H9 (cell line): ENCODE measurements around the gene WDR74. TPM values are rescaled to one million over a fixed set of nuclear protein-coding genes. Genes with fewer than 3 reads are reported as not detected.

ENCODE experiments used
- DNase-seq: peaks from one replicate; pipeline ENCODE4 v3.0.0-alpha.2; 2017
- H2AFZ ChIP-seq: one replicate; pipeline ENCODE4 v1.6.1; 2013; ENCODE audit warnings: mild to moderate bottlenecking, low read length, control low read depth, moderate library complexity
- H2AK5ac ChIP-seq: 2 replicates; pipeline ENCODE4 v1.6.1; 2013; ENCODE audit warnings: low read length, control low read depth, mixed read lengths; ENCODE audit not compliant: insufficient read length
- H2BK120ac ChIP-seq: one replicate; pipeline ENCODE4 v1.6.1; 2013; ENCODE audit warnings: low read depth, mild to moderate bottlenecking, low read length, control low read depth, inconsistent platforms; ENCODE audit not compliant: poor library complexity, severe bottlenecking
- H2BK12ac ChIP-seq: 2 replicates; pipeline ENCODE4 v1.6.1; 2013; ENCODE audit warnings: low read length, control low read depth, mixed read lengths, low read depth; ENCODE audit not compliant: insufficient read length
- H2BK15ac ChIP-seq: 2 replicates; pipeline ENCODE4 v1.6.1; 2013; ENCODE audit warnings: low read depth, low read length, control low read depth
- H2BK20ac ChIP-seq: one replicate; pipeline ENCODE4 v1.6.1; 2013; ENCODE audit warnings: low read depth, mild to moderate bottlenecking, low read length, control low read depth, inconsistent platforms; ENCODE audit not compliant: poor library complexity, severe bottlenecking
- H2BK5ac ChIP-seq: 2 replicates; pipeline ENCODE4 v1.6.1; 2013; ENCODE audit warnings: low read length, control low read depth, mixed read lengths; ENCODE audit not compliant: insufficient read length
- H3K14ac ChIP-seq: 2 replicates; pipeline ENCODE4 v1.6.1; 2013; ENCODE audit warnings: low read length, control low read depth; ENCODE audit not compliant: insufficient read depth
- H3K18ac ChIP-seq: 2 replicates; pipeline ENCODE4 v1.6.1; 2013; ENCODE audit warnings: low read depth, mild to moderate bottlenecking, mixed read lengths, low read length, control low read depth; ENCODE audit not compliant: insufficient read length
- H3K23ac ChIP-seq: 2 replicates; pipeline ENCODE4 v1.6.1; 2013; ENCODE audit warnings: low read length, control low read depth, mixed read lengths, low read depth; ENCODE audit not compliant: insufficient read length
- H3K23me2 ChIP-seq: 2 replicates; pipeline ENCODE4 v1.6.1; 2013; ENCODE audit warnings: low read depth, mild to moderate bottlenecking, mixed read lengths, low read length, control low read depth; ENCODE audit not compliant: insufficient read length, poor library complexity, severe bottlenecking
- H3K27ac ChIP-seq: 2 replicates; pipeline ENCODE4 v1.5.1; 2013; ENCODE audit warnings: low read length, control low read depth, mixed read lengths, low read depth; ENCODE audit not compliant: insufficient read length
- H3K27me3 ChIP-seq: 2 replicates; pipeline ENCODE4 v1.6.1; 2013; ENCODE audit warnings: low read length, control low read depth, inconsistent platforms; ENCODE audit not compliant: insufficient read depth
- H3K4ac ChIP-seq: 2 replicates; pipeline ENCODE4 v1.6.1; 2013; ENCODE audit warnings: low read depth, mild to moderate bottlenecking, control low read depth, inconsistent platforms, low read length, moderate library complexity
- H3K4me1 ChIP-seq: 2 replicates; pipeline ENCODE4 v1.6.1; 2013; ENCODE audit warnings: low read length, control low read depth, inconsistent platforms; ENCODE audit not compliant: insufficient read depth
- H3K4me2 ChIP-seq: 2 replicates; pipeline ENCODE4 v1.6.1; 2013; ENCODE audit warnings: low read length, control low read depth, mixed read lengths; ENCODE audit not compliant: insufficient read length, insufficient read depth
- H3K56ac ChIP-seq: 2 replicates; pipeline ENCODE4 v1.6.1; 2013; ENCODE audit warnings: low read depth, mild to moderate bottlenecking, mixed read lengths, low read length, control low read depth; ENCODE audit not compliant: insufficient read length
- H3K79me1 ChIP-seq: 2 replicates; pipeline ENCODE4 v1.6.1; 2013; ENCODE audit warnings: low read depth, mild to moderate bottlenecking, moderate library complexity, low read length, control low read depth, inconsistent platforms; ENCODE audit not compliant: insufficient read depth, poor library complexity, severe bottlenecking
- H3K79me2 ChIP-seq: 2 replicates; pipeline ENCODE4 v1.6.1; 2013; ENCODE audit warnings: low read length, control low read depth, inconsistent platforms; ENCODE audit not compliant: insufficient read depth
- H3K9ac ChIP-seq: 2 replicates; pipeline ENCODE4 v1.6.1; 2013; ENCODE audit warnings: low read length, control low read depth, mixed read lengths; ENCODE audit not compliant: insufficient read length; ENCODE audit errors: extremely low read depth
- H3K9me3 ChIP-seq: one replicate; pipeline ENCODE4 v1.6.1; 2013; ENCODE audit warnings: low read depth, low read length, inconsistent platforms; ENCODE audit not compliant: control insufficient read depth
- H3T11ph ChIP-seq: one replicate; pipeline ENCODE4 v1.6.1; 2013; ENCODE audit warnings: mild to moderate bottlenecking, low read length, control low read depth, inconsistent platforms
- H4K20me1 ChIP-seq: one replicate; pipeline ENCODE4 v1.6.1; 2013; ENCODE audit not compliant: control insufficient read depth, insufficient read length, insufficient read depth
- H4K5ac ChIP-seq: 2 replicates; pipeline ENCODE4 v1.6.1; 2013; ENCODE audit warnings: low read depth, mild to moderate bottlenecking, mixed read lengths, low read length, control low read depth; ENCODE audit not compliant: insufficient read length
- H4K8ac ChIP-seq: replicated peaks from 2 replicates; pipeline ENCODE4 v1.6.1; 2013; ENCODE audit warnings: low read length, control low read depth, mixed read lengths, low read depth; ENCODE audit not compliant: insufficient read length
- H4K91ac ChIP-seq: 2 replicates; pipeline ENCODE4 v1.6.1; 2013; ENCODE audit warnings: low read depth, mild to moderate bottlenecking, moderate library complexity, mixed read lengths, low read length, control low read depth; ENCODE audit not compliant: insufficient read length
- H3K27ac Mint-ChIP-seq, 3 experiments: 2 replicates in 2 of 3; 3 replicates in 1 of 3; pipeline ENCODE4 v1.8.0; 2020 to 2021; ENCODE audit warnings: mixed read lengths in 3 of 3, mild to moderate bottlenecking in 1 of 3, moderate library complexity in 1 of 3
- H3K27me3 Mint-ChIP-seq: 2 replicates; pipeline ENCODE4 v1.8.0; 2021; ENCODE audit warnings: low read depth, mild to moderate bottlenecking, moderate library complexity, mixed read lengths
- H3K36me3 Mint-ChIP-seq, 3 experiments: 2 replicates in 2 of 3; 3 replicates in 1 of 3; pipeline ENCODE4 v1.8.0; 2020 to 2021; ENCODE audit warnings: low read depth in 3 of 3, mixed read lengths in 3 of 3; ENCODE audit not compliant: insufficient read depth in 1 of 3
- H3K4me1 Mint-ChIP-seq, 2 experiments: 2 replicates each; pipeline ENCODE4 v1.8.0; 2020; ENCODE audit warnings: mixed read lengths in 2 of 2
- H3K4me3 Mint-ChIP-seq, 2 experiments: 2 replicates in 1 of 2; 3 replicates in 1 of 2; pipeline ENCODE4 v1.8.0; 2020 to 2021; ENCODE audit warnings: mild to moderate bottlenecking in 2 of 2, mixed read lengths in 2 of 2, moderate library complexity in 1 of 2
- H3K9me3 Mint-ChIP-seq, 2 experiments: 2 replicates in 1 of 2; 3 replicates in 1 of 2; pipeline ENCODE4 v1.8.0; 2020; ENCODE audit warnings: mild to moderate bottlenecking in 2 of 2, mixed read lengths in 2 of 2, moderate library complexity in 1 of 2
- CTCF ChIP-seq: fragments of 200-600 bp; sonication (generic); conservative IDR thresholded peaks from 3 replicates; pipeline ENCODE4 v1.8.0; 2021; ENCODE audit warnings: antibody characterized with exemption, mild to moderate bottlenecking
- WGBS: extraction: QIAGEN DNeasy Blood & Tissue Kit; methylation state at CpG from one replicate; pipeline ENCODE4 v1.1.7; 2013; ENCODE audit warnings: missing lambda C conversion rate, low lambda C conversion rate, mixed read lengths; ENCODE audit not compliant: insufficient read length; ENCODE audit errors: extremely low coverage; 5-methylcytosine and 5-hydroxymethylcytosine counted together
- total RNA-seq: library from RNA; stranded (reverse); gene quantifications from 2 replicates; pipeline ENCODE4 v1.2.1, GENCODE V29; 2021

Gene WDR74
- total RNA-seq, 1 experiment from 2014 or later = 121 TPM

DNA sequence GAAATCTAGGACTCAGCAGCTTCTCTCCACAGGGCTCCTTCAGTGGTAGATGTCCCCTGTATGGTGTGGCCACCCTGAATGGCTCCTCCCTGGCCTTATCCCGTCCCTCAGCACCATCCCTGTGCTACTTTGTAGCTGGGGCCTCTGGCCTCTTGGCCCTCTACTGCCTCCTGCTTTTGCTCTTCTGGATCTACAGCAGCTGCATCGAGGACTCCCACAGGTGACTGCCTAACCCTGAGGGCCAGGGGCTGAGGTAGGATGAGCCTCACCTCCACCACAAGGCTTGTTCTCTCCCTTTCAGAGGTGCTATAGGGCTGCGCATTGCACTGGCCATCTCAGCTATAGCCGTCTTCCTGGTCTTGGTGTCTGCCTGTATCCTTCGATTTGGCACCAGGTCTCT is 50.4 kb downstream of the WDR74 start:
- Histone ChIP-seq H2BK12ac (no peak overlapping the region), H4K5ac (no peak overlapping the region), H3K4me2 (no peak overlapping the region), H3K23me2 (peaks cover 4% of the 10 kb centered on the region), H2AFZ (no peak overlapping the region), H3K79me2 (no peaks in the 10 kb centered on the region; the same call in 1 of the 2 replicates), H4K20me1 (no peaks in the 10 kb centered on the region), H4K8ac (no peak overlapping the region), H3K18ac (no peak overlapping the region), H3K9ac (no peak overlapping the region), H3K23ac (no peak overlapping the region), H2BK15ac (no peak overlapping the region), H3T11ph (no peak overlapping the region), H2BK120ac (no peak overlapping the region), H3K4me1 (no peaks in the 10 kb centered on the region), H4K91ac (no peak overlapping the region), H2BK5ac (no peak overlapping the region), H3K14ac (no peak overlapping the region), H3K4ac (no peak overlapping the region), H3K27ac (no peak overlapping the region), H2AK5ac (no peak overlapping the region), H3K79me1 (no peaks in the 10 kb centered on the region), H3K56ac (no peak overlapping the region), H2BK20ac (no peak overlapping the region), H3K27me3 (no peaks in the 10 kb centered on the region), H3K9me3 (no peaks in the 10 kb centered on the region)
- DNase-seq = peak; percentile 59
- no peak for TF ChIP-seq CTCF
- WGBS = no CpG with 5 or more reads among the region's 5 CpGs
- H3K4me3 Mint-ChIP-seq = peak overlapping the region; percentile 89 to 94
- no peaks in the 10 kb centered on the region; a peak in 1 of 5 replicates for H3K9me3 Mint-ChIP-seq
- H3K4me1 Mint-ChIP-seq = peaks cover 27 to 37% of the 10 kb centered on the region in 2 experiments
- no peaks in the 10 kb centered on the region; the same call in 1 of the 2 replicates for H3K27me3 Mint-ChIP-seq
- H3K27ac Mint-ChIP-seq = peak overlapping the region in 2 of 3 experiments; percentile 57 to 90; a peak in 4 of 7 replicates
- peaks cover 17 to 65% (median 40%) of the 10 kb centered on the region in 3 experiments; a peak in 6 of 7 replicates for H3K36me3 Mint-ChIP-seq
